GM18870 (cell line): ENCODE measurements around the gene FAM131A.

Experiments
- ATAC-seq: cut with Tn5 transposase; IDR thresholded peaks from one replicate; pipeline ENCODE4 v1.9.1; 2021; ENCODE audit warnings: moderate library complexity; ENCODE audit not compliant: unreplicated experiment

The FAM131A gene

DNA sequence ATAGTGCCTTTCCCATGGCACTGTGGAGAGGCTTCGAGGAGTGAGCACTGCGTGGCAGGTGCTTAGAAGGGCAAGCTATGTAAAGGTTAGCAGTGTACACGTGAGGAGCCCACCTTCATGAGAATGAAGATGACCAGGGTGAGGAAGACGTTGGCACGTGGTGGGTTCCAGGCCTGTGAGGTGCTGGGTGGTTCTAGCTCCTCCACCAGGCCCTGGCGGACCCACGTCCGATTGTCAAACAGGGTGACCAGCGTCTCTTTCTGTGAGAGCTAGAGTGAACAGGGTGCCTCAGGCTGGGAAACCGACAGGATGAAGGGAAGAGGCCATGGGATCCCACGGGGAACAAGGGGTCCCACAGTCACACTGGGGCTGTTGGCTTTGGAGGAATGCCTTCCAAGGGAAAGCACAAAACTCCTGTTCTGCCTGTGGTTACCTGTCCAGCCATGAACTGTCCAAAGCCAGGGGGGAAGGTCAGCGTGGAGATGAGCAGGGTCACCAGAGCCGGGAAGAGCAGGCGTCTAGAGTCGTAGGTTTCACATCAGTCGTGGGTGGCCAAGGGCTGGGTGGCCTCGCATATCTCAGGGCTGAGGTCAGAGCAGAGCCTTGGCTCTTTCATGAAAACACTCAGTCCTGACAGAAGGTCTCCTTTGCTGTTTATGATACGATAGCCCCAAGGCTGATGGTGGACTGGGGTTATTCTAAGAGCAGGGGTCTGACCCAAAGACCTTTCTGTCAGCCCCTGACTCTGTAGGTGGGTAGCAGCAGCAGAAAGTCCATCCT, 18.1 kb downstream of the FAM131A start:
- ATAC-seq: no peak

DNA sequence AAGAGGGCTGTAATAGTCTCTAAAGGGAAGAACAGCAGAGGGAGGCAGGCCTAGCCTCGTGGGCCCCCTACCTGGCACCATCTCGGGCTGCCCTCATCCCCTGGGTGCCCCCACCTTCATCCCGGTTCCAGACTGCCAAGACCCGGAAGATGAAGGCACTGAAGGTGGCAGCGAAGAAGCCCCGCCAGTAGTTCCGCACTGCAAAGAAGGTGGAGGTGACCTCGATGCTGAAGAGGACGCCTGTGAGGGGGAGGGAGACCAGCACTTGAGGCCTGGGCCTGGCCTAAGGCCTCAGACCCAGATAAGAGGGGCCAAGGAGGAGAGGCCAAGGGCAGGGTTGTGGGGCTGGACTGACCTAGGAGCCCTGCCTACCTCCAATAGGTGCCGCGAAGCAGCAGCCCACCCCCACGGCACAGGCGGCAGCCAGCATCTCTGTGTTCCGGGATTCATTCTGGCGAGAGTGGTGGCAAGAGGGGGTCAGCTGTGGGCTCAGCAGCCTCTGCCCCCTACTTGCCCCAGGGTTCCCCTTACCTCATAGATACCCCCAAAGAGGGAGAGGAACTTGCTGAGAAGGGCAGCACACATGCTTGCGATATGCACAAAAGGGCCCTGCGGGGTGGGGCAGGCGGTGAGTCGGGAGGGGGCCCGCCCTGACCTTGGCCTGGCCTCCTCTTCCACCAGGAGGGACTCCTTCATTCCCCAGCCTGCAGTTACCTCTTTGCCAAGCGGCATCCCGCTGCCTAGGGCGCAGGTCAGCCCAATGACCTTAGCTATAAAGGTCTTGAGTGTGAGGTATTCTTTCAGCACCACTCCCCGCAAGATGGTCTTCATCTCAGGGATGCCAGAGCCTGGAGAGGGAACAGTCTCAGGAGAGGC, 20.1 kb downstream of the FAM131A start:
- ATAC-seq: no peak

DNA sequence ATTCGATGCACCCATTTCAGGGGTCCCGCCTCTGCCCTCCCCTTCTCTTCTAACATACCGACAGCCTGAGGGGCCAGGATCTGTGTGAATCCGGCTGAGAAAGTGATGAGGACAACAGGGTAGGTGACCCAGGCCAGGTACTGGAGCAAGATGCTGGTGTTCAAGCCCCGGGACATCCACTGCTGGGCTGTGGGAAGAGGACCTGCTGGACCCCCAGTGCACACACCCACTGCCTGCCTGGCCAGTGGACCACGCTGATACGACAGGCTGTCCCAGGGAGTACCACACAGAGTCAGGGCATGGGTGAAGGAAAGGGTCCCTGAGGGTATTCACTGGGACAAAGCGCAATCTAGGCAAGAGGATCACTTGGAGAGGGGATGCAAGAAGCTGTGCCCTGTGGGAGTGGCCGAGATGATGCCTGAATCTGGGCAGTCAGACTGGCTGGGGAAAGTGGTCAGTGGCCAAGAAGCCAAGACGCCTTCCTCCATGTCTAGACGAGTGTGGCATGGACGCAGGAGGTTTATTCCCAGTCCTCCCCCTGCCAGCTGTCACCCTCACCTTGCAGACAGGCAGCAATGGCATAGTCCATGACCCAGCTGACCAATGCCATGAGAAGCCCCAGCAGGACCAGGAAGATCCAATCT, 20.8 kb downstream of the FAM131A start:
- no peak for ATAC-seq

DNA sequence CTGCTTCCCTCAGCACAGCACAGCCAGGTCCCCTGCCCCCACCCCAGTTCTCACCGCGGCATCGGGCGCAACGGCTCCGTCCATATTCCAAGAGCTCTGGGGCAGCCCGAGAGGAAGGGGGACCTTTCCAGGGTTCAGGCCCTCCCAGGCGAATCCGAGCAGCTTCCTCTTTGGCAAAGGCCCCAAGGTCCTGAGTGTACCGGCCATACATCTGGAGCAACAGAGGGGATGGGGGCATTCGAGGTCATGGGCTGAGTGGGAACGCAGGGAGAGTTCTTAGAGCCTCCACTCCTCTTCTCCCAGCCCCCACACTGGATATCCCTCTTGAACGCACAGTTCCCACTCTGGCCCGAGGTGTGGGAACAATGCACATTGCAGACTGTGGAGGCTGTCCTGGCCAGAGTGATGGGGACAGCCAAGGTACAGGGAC, 21.5 kb downstream of the FAM131A start:
- ATAC-seq: no peak

DNA sequence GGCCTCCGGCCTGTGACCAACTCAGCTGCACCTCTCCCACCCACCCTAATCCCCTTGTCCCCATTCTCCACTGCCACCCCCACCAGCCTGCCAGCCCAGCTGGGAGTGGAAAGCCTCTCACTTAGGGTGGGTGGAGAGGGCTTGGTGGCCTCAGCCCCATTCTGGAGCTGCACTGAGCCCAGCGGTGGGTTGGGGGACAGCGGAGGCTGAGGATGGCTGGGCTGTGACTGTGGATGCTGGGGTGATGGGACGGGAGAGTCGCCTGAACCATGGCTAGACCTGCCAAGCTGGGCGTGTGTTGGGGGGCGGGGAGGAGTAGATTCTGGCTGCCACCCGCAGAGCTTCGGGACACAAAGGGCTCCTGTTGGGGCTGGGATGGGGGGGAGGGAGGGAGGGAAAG, 22.2 kb downstream of the FAM131A start:
- ATAC-seq: no peak

DNA sequence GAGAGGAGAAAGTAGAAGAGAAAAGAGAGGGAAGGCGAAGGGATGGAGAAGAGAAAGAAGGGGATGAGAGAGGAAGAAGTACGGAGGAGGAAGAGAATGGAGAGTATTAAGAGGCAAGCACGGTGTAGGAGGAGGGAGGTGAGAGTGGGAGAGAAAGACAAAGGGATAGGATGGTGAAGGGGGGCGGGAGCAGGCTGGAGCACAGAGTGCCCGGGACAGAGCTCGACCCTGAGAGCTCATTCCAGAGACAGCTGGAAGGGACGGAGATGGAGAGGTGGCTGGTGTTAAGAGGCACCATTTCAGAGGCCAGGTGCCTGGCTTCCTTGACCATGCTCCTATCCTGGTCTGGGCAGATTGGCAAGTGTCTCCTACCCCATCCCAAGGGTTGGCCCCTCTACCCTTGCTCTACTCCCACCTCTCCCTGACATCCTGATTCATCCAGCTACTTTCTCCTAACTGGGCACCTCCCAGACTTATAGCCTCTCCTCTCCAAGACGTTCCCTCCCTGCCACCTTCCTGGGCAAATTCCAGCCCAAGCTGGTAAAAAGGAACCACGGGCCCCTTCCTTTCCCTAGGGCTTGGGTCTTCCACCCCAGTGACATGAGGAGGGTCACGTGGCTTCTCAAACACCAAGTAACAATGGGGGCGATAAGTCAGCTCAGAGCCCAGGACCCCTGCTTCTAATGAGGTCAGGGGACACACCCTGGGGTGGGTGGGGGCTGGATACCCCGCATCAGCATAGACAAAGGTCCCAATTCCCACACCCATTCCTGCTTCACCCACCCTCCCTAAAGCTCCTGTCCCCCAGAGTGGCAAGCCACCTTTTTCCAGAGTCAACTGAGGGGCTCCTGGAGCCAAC, 22.9 kb downstream of the FAM131A start:
- ATAC-seq: no peak

DNA sequence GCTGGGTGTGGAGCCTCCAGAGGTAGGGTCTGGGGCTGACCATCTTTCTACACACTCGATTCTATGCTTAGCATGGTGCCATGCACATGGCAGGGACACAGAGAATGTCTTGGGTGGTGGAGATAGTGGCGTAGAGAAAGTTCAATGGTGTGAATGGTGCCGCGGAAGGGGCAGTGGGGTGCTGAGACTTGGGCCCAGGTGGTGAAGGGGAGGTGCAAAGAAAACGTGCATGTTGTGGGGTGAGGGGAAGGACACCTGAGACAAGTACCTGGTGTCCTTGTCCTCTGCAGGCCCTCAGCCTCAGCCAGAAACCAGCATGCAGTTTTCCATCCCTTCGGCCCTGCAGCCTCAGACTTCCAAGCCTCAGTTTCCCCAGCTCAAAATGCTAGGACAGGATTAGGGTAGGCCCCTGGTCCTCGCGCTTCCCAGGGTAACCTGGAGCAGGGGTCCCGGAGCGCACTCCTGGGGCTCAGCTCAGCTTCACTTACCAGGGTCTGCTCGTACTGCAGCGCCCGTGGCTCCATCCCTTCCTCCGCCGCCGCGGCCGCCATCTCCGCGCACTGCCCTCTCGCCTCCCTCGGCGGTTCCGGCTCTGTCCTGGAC, 23.6 kb downstream of the FAM131A start:
- no peak for ATAC-seq

DNA sequence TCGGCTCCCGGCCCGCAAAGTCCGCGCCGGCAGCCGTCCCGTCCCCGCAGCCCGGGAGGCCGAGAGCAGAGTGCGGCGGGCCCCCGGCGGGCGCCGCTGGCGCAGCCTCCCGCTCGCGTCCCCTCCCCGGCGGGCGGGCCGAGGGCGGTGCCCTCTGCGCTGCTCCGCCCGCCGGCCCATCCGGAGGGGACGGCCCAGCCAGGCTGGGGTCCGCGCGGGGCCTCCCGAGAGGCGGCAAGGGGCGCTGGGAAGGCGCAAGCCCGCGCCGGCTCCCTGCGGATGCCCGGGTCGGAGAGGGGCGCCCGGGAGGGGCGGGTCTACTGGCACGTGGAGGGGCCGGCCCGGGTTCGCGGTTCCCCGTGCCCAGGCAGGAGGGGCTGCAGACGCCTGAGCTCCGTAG, 24.1 kb downstream of the FAM131A start, which contains the start of the genes CLCN2 and POLR2H:
TSS of gene CLCN2 (minus strand) at position 74 of the 400 bp plus-strand sequence. CDS start 126 bp downstream, outside the sequence.
TSS of gene POLR2H (plus strand) at position 179 of the 400 bp plus-strand sequence. CDS start 1,783 bp downstream, outside the sequence.
- ATAC-seq: no peak

DNA sequence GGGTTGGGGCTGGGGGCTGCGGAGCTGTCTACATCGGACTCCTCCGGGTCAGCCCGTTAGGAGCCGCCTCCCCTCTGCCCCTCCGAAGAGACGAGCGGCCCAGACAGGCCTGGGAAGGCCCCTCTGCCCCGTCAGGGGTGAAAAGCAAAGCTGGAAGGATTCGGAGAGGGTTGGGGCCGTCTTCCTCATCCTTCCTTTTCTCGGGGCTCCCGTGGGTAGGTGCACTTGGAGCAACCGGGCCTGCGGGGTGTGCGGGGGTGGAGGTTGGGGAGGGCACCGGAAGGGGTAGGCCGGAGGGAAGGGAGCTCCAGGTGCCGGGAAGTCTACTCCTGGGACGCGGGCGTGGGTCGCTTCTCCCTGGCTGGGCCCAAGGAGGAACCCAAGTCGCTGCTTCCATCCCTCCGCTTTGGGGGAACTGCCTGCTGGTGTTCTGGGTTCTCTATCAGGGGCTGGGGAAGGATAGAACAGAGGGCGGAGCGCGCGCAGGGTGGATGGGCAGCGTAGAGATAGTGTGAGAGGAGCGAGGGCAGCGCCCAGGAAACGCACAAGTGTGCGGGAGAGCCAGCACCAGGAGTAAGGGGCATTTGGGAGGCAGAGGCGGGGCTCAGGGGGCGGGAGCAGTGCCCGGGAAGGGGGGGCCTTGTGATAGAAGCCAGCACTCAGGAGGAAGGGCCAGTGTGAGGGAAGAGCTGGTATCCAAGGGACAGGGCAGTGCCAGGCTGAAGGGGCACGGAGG, 24.7 kb downstream of the FAM131A start:
- ATAC-seq: no peak

DNA sequence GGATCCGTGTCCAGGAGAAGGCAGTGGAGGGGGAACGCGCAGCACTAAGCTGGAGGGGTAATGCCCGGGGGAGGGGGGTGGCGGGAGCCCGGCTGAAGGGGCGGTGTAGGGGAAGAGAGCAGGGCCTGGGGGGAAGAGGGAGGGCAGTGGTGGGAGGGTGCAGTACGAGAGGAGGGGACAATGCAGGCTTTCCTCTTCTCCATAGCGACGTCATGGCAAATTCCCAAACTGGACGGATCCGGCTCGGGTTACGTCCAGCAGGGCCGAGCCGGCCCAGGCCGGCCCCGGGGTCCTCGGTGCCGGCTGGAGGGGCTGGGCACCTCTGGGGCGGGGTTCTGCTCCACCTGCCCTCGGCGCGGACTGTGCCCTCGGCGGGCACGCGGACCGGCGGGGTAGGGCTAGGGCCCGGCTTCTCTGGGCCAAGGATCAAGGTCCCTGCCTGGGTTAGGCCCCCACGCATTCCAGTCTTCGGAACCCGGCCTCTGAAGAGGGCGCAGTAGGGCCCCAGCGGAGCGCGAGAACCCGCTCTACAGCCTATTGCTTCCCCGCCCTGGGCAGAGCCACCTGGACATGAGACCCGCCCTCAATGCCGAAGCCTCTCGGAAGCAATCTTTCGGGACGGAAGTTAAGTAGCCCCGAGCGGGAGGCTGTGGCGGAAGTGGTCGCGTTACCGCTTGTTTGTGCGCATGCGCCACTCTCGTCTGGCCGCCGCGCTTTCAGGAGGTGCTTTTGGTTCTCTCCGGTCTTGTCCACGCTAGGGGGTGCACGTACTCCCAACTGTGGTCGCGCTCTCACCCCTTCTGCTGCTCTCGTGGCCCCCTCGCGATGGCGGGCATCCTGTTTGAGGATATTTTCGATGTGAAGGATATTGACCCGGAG, 25.5 kb downstream of the FAM131A start:
- peak; percentile 88 for ATAC-seq

DNA sequence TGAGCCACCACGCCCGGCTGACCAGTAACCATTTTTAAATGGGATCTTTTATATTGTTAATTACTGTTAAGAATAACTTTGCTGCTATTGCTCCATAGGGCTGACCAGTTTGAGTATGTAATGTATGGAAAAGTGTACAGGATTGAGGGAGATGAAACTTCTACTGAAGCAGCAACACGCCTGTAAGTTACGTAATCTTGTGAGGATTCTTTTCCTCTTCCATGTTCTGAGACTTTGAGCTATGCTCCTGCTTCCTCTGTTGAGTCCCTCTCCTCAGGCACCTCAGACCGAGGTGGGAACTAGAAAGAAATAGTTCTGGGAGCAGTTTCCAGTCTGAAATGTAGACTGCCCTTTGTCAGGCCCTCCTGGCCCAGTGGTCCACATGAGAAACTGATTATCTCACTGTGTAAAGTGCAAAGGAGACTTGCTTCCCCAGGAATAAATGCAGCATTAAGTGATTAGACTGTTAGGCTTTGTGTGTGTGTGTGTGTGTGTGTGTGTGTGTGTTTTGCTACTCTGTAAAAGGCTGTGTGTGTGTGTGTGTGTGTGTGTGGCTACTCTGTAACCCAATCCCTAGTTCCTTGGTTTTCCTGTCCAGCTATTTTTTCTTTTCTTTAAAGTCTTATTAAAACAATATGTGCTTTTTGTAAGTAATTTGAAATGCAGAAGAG, 29.4 kb downstream of the FAM131A start:
- no peak for ATAC-seq

DNA sequence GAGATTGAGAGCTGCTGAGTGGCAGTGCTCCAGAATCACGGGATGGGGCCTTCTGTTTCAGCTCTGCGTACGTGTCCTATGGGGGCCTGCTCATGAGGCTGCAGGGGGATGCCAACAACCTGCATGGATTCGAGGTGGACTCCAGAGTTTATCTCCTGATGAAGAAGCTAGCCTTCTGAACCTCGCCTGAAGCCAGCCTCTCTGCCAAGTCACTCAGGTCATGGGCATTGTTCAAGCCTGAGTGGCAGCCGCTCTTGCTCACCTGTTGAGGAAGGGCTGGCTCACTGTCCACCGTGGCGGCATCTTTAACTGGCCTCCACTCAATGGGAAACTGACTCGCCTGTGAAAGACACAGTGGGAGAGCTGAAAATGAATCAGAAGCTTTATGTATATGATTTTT, 30.7 kb downstream of the FAM131A start:
- no peak for ATAC-seq

DNA sequence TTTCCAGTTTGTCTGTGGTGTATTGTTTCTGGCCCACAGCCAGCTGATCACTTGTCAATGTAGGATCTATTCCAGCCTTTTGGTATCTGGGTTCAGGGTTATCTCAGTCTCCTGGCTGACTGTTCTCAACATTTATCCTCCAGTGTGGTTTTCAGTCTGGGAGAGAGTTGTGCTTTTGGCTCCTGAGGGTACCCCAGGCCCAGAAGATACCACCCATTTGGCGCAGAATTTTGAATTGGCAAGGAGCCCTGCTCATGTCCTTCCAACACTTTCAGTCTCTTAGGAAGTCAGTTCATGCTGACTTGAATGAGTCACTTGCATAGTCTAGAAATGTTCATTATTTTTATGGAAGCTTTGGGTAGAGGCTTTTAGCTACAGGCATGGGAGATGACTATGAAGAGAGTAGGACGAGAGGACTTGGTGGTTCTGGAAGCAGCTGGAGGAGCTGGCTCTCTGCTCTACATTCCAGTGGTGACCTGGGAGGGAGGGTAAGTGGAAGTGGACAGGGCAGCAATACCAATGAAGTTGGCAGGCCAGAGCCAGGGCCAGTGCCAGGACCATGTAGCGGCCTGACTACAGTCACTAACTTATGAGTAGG, 31.3 kb downstream of the FAM131A start:
- no peak for ATAC-seq

DNA sequence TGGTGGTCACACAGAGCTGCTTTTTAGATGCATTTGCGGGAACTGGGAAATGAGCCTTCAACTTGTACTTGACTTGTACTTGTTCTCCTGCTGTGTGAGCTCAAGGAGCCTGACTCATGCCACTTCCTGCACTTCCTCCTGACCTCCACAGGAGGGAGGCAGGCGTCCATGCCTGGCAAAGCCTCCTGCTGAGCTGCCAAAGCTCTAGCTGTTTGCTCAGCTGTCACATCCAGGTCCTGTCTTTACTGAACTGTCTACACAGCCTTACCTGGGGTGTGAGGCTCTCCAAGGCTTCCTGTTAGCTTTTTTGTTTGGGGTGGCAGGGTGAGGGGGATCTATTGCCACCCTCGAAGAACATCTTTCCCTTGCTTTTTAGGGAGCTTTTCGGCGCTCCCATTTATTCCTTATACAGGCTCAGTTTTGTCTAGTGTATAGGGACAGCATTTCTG, 34.2 kb downstream of the FAM131A start:
- ATAC-seq: no peak

DNA sequence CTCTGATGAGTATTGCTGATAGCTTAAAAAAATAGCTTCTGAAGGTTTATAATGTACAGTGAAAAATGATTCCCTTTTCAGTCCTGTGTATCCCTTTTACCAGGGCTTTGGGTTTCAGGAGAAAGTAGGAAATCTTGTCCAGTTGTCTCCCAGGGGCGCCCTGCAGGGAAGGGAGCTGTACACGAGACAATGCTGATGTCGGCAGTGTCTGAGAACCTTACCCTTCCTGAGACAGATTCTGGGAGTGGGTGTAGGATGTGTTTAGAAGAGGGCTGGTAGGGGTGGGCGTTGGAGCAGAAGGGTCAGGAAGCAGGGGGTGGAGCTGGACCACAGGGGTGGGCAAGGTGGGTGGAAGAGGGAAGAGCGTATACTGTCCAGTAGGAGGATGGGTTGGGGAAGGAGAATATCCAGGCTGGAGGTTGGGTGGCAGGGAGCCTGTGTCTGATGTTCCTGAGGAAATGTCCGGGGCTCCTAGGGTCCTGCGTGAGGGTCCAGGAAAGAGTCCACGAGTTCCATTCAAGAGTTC, 35.0 kb downstream of the FAM131A start:
- no peak for ATAC-seq

DNA sequence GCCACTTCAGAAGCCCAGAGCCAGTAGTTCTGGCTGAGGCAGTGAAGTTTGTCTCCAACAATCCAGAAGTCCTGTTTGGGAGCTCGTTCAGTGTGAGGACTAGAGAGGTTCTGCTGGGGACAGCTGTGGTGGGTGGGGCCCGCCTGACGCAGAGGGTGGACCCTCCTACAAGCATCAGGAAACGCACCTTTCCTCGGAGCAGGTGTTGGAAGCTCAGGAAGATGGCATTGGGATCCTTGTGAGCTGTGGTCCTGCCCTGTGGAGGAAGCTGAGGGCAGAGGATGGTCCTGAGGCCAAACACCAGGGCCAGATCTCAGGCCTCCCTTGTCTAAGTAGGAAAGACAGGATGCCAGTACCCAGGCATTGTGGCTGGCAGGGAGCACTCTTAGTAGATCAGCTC, 35.5 kb downstream of the FAM131A start:
- no peak for ATAC-seq

DNA sequence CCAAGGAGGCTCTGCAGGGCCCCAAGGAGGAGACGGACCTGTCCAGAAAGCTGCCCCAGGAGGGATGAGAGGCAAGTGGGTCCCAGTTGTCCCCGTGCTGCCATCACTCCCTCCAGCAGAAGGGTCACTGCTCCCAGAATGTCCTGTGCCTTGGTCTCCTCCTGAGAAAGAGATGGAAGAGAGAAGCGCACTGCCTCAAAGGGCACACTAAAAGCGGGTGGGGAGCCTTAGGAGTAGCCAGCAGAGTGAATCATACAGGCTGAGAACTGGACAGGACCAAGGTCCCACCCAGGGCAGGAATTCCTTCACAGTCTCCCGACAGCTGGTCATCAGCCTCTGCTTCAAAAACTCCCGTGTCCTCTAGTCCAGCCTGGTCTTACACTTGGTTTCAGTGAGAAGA, 36.0 kb downstream of the FAM131A start:
- ATAC-seq: no peak
